Esophagus muscularis mucosa (tissue), 3 donors: Measurements from ENCODE around the gene AGPS.

Source experiments
- POLR2A ChIP-seq: fragments of 450-650 bp; IDR thresholded peaks from one replicate; pipeline ENCODE4 v1.6.1; 2017; ENCODE audit warnings: antibody characterized with exemption, moderate library complexity, mild to moderate bottlenecking, low read depth
- TF ChIP-seq, protein P1 (sequence below), 3 experiments: fragments of 200-600 bp in 2 of 3; fragments of 450-650 bp in 1 of 3; sonication (generic) in 2 of 3; IDR thresholded peaks; one replicate each; pipeline ENCODE4 v1.5.1; 2017 to 2019; ENCODE audit warnings: antibody characterized with exemption in 3 of 3, mild to moderate bottlenecking in 2 of 3, moderate library complexity in 1 of 3

DNA sequence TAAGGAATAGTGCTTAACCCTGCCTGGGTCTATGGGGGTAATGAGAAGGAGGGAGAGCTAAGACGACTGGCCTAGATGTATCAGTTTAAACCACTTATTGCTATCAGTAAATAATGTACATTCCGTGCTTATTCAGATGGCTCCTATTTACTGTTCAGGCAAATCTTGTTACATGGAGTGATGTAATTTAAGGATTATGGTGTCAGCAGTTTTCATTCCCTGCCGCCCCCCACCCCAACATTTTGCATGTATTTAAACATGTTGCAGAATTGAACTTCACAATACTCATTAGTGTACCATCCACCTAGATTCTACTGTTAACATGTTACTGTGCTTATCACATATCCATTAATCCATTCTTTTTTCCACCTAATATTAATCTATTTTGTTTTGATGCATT, 11.7 kb downstream of the AGPS start:
- TF ChIP-seq POLR2A: no peak
- TF ChIP-seq, protein P1, sequence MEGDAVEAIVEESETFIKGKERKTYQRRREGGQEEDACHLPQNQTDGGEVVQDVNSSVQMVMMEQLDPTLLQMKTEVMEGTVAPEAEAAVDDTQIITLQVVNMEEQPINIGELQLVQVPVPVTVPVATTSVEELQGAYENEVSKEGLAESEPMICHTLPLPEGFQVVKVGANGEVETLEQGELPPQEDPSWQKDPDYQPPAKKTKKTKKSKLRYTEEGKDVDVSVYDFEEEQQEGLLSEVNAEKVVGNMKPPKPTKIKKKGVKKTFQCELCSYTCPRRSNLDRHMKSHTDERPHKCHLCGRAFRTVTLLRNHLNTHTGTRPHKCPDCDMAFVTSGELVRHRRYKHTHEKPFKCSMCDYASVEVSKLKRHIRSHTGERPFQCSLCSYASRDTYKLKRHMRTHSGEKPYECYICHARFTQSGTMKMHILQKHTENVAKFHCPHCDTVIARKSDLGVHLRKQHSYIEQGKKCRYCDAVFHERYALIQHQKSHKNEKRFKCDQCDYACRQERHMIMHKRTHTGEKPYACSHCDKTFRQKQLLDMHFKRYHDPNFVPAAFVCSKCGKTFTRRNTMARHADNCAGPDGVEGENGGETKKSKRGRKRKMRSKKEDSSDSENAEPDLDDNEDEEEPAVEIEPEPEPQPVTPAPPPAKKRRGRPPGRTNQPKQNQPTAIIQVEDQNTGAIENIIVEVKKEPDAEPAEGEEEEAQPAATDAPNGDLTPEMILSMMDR (IDR thresholded peaks at IDR 0.05): no peak
